Measurements from ENCODE around the gene DGCR6L. TPM values are rescaled to one million over a fixed set of nuclear protein-coding genes. Genes with fewer than 3 reads are reported as not detected.
"Not testable (repeated sequence)": the region's sequence is repeated elsewhere in the genome, so short reads cannot be mapped to it uniquely, and the experiment has no call there.

DGCR6L gene
- total RNA-seq, 1 experiment from 2014 or later: 37.4 TPM

DNA sequence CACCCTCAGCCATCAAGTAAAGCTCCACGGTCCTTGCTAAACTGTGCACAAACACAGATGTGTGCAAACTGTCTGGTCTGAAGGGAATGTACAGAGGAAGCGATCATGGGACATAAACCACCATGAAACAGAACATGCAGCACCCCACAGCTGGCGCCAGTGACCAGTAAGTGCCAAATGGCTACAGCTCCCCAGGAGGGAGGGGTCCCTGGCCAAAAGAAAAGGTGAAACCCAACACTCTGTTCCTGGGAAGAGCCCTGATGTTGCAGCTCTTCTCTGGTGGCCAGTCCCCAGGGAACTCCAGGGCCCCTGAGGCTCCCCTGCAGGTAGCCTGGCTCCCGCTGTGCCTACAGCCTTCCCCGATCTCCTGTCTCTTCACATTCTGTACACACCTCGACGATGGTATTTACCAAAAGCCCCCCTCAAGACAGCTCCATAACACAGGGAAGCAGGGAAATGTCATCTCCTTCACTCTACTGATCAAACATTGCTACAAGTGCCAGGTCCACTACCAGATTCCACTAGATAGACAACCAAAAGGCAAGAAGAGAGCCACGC lies 2.9 kb downstream of the DGCR6L start:
- CTCF ChIA-PET: no interaction called here
- BruUV-seq (replicated peaks): no TSS peak
- H3K4me3 Mint-ChIP-seq (ENCODE audit: unreplicated experiment): no peak overlapping the region

DNA sequence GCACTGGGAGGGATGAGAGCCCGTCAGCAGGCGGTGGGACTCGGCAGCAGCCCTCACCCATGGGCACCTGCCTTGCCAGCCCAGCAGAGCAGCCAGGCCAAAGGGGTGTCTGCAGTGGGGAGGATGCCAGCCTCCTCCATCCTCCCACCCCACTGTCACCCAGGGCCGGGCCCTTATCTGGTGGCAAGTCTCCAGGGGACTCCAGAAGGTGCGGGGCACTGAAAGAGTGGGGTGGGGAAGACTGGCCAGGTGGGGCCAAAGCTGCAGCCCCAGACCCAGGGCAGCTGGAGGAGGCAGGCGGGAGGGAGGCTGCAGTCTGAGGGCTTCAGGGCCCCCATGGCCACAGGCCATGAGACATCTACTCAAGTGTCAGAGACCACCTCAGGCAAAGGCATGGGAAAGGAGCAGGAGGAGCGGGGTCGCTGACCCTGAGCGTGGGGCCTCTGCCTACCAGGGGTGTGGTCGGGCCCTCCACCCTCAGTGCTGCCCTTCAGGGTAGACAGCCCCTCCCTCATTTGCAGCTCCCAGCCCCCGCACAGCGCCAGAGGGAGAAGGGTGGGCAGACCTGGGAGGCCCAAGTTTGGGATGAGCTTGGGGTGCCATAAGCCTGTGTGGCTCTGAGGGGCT lies 3.5 kb downstream of the DGCR6L start:
- intact Hi-C loops (cut with micrococcal nuclease; ENCODE audit: unreplicated experiment): no loop called here
- ChIA-PET POLR2A (no interaction called here), CTCF (no interaction called here)
- no TSS peak for BruUV-seq (replicated peaks)
- Mint-ChIP-seq H3K9me3 (ENCODE audit: unreplicated experiment) (no peaks in the 10 kb centered on the region), H3K27me3 (ENCODE audit: insufficient read depth, unreplicated experiment) (no peaks in the 10 kb centered on the region), H3K27ac (ENCODE audit: unreplicated experiment) (no peak overlapping the region), H3K4me1 (ENCODE audit: low read depth, unreplicated experiment) (no peaks in the 10 kb centered on the region), H3K36me3 (ENCODE audit: insufficient read depth, unreplicated experiment) (peaks cover 5% of the 10 kb centered on the region), H3K4me3 (ENCODE audit: unreplicated experiment) (no peak overlapping the region)
- no peaks in the 10 kb centered on the region for H3K27me3 ChIP-seq (replicated peaks; ENCODE audit: control insufficient read depth, insufficient read depth, low read length)
- H3K36me3 ChIP-seq (ENCODE audit: control insufficient read depth, insufficient read depth, low read length): no peaks in the 10 kb centered on the region; the same call in 1 of the 2 replicates
- no peaks in the 10 kb centered on the region for H3K9me3 ChIP-seq
- TF ChIP-seq, protein P1, sequence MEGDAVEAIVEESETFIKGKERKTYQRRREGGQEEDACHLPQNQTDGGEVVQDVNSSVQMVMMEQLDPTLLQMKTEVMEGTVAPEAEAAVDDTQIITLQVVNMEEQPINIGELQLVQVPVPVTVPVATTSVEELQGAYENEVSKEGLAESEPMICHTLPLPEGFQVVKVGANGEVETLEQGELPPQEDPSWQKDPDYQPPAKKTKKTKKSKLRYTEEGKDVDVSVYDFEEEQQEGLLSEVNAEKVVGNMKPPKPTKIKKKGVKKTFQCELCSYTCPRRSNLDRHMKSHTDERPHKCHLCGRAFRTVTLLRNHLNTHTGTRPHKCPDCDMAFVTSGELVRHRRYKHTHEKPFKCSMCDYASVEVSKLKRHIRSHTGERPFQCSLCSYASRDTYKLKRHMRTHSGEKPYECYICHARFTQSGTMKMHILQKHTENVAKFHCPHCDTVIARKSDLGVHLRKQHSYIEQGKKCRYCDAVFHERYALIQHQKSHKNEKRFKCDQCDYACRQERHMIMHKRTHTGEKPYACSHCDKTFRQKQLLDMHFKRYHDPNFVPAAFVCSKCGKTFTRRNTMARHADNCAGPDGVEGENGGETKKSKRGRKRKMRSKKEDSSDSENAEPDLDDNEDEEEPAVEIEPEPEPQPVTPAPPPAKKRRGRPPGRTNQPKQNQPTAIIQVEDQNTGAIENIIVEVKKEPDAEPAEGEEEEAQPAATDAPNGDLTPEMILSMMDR (IDR thresholded peaks at IDR 0.05; ENCODE audit: insufficient read depth in 1 of 2, low read depth in 1 of 2, low read length in 1 of 2, severe bottlenecking in 1 of 2, unreplicated experiment in 1 of 2): no peak
- H3K4me1 ChIP-seq: no peaks in the 10 kb centered on the region
- DNase-seq: no peak
- H3K4me3 ChIP-seq (ENCODE audit: low read depth, low read length): no peak overlapping the region

More for the DNA sequence above, 2.9 kb downstream of the DGCR6L start:
- no peaks in the 10 kb centered on the region for H3K27me3 ChIP-seq (replicated peaks; ENCODE audit: control insufficient read depth, insufficient read depth, low read length)
- no peak overlapping the region for H3K4me3 ChIP-seq (ENCODE audit: low read depth, low read length)
- no peaks in the 10 kb centered on the region; the same call in 1 of the 2 replicates for H3K36me3 ChIP-seq (ENCODE audit: control insufficient read depth, insufficient read depth, low read length)
- no peaks in the 10 kb centered on the region for H3K9me3 Mint-ChIP-seq (ENCODE audit: unreplicated experiment)
- POLR2A ChIA-PET: no interaction called here
- no peaks in the 10 kb centered on the region for H3K4me1 ChIP-seq
- no peak for DNase-seq
- no peaks in the 10 kb centered on the region for H3K36me3 Mint-ChIP-seq (ENCODE audit: insufficient read depth, unreplicated experiment)
- H3K4me1 Mint-ChIP-seq (ENCODE audit: low read depth, unreplicated experiment): no peaks in the 10 kb centered on the region
- intact Hi-C loops (cut with micrococcal nuclease; ENCODE audit: unreplicated experiment): no loop called here
- no peaks in the 10 kb centered on the region for H3K27me3 Mint-ChIP-seq (ENCODE audit: insufficient read depth, unreplicated experiment)
- H3K27ac Mint-ChIP-seq (ENCODE audit: unreplicated experiment): no peak overlapping the region
- TF ChIP-seq, protein P1 (IDR thresholded peaks at IDR 0.05; ENCODE audit: insufficient read depth in 1 of 2, low read depth in 1 of 2, low read length in 1 of 2, severe bottlenecking in 1 of 2, unreplicated experiment in 1 of 2): no peak
- no peaks in the 10 kb centered on the region for H3K9me3 ChIP-seq

DNA sequence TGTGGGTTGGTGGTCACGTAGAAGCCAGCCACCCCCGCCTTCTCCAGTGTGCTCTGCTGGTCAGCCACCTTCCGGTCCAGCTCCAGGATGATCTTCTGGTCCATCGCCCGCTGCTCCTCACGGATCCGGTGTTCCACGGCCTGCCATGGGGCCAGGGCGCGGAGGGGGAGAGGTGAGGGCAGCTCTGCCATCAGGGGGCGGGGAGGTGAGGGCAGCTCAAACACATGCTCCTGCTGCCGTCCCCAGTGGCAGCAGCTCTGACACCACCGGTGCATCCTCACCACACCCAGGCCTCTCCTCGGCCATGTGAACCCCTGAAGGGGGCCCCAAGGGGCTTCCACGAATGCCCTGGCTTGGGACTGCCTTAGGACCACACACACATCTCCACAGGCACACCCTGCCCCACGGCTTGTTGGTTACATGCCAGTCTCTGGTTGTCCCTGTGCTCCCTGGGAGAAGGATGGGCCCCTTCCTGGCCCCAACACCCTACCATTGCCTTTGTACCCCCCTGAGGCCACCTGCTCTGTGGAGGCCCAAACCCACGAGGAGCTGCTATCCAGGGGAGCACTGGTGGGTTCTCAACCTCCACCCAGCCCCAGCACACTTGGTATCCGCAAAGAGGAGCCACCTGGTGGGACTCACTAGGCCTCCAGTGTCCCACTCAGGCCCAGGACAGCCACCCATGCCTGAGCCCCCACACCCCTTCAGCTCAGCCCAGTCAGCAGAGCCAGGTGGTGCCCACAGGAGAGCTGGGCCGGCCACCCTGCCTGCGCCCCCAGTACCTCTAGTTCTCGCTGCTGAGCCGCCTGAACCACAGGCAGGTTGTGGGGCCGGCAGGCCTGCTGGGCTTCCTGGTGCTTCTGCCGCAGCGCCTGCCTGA lies 4.3 kb downstream of the DGCR6L start:
- Mint-ChIP-seq H3K27ac (ENCODE audit: unreplicated experiment) (no peak overlapping the region), H3K9me3 (ENCODE audit: unreplicated experiment) (no peaks in the 10 kb centered on the region), H3K36me3 (ENCODE audit: insufficient read depth, unreplicated experiment) (peaks cover 5% of the 10 kb centered on the region), H3K4me3 (ENCODE audit: unreplicated experiment) (no peak overlapping the region), H3K4me1 (ENCODE audit: low read depth, unreplicated experiment) (no peaks in the 10 kb centered on the region), H3K27me3 (ENCODE audit: insufficient read depth, unreplicated experiment) (no peaks in the 10 kb centered on the region)
- no peaks in the 10 kb centered on the region for H3K9me3 ChIP-seq
- intact Hi-C loops (cut with micrococcal nuclease; ENCODE audit: unreplicated experiment): no loop called here
- TF ChIP-seq, protein P1 (IDR thresholded peaks at IDR 0.05; ENCODE audit: insufficient read depth in 1 of 2, low read depth in 1 of 2, low read length in 1 of 2, severe bottlenecking in 1 of 2, unreplicated experiment in 1 of 2): no peak
- H3K36me3 ChIP-seq (ENCODE audit: control insufficient read depth, insufficient read depth, low read length): no peaks in the 10 kb centered on the region; the same call in 1 of the 2 replicates
- POLR2A ChIA-PET: no interaction called here
- H3K4me3 ChIP-seq (ENCODE audit: low read depth, low read length): no peak overlapping the region
- no peaks in the 10 kb centered on the region for H3K27me3 ChIP-seq (replicated peaks; ENCODE audit: control insufficient read depth, insufficient read depth, low read length)
- no TSS peak for BruUV-seq (replicated peaks)
- H3K4me1 ChIP-seq: no peaks in the 10 kb centered on the region
- DNase-seq: no peak
- CTCF ChIA-PET: no interaction called here

DNA sequence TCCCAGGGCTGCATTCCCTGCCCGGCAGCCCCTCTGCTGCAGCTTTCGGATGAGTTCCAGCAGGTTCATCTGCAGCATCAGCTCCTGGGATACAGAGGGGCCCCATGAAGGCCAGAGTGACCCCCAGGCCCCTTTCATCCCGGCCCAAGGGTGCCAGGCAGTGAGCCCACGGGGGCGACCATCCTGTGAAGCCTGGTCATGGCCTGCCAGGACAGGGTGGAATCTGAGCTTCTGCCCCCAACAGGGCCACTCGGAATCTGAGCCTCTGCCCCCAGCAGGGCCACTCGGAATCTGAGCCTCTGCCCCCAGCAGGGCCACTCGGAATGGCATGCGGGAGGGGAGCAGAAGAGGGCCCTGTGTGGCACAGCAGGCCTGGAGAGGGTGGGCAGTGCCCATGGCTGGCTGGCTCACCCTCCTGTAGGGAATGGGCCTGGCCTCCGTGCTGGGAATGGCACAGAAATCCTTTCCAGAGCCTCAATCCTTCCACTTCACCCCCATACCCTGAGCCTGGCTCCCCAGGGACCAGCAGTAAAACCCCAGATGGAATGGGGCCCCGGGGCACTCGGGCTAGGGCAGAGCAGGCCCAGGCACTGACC lies 5.0 kb downstream of the DGCR6L start:
- DNase-seq; BruUV-seq (replicated peaks); H3K4me3 Mint-ChIP-seq (ENCODE audit: unreplicated experiment); H3K36me3 ChIP-seq (ENCODE audit: control insufficient read depth, insufficient read depth, low read length); H3K4me3 ChIP-seq (ENCODE audit: low read depth, low read length); H3K9me3 ChIP-seq; H3K27me3 ChIP-seq (replicated peaks; ENCODE audit: control insufficient read depth, insufficient read depth, low read length); H3K4me1 ChIP-seq; H3K9me3 Mint-ChIP-seq (ENCODE audit: unreplicated experiment); intact Hi-C loops (cut with micrococcal nuclease; ENCODE audit: unreplicated experiment); H3K27me3 Mint-ChIP-seq (ENCODE audit: insufficient read depth, unreplicated experiment); H3K27ac Mint-ChIP-seq (ENCODE audit: unreplicated experiment); H3K4me1 Mint-ChIP-seq (ENCODE audit: low read depth, unreplicated experiment); H3K36me3 Mint-ChIP-seq (ENCODE audit: insufficient read depth, unreplicated experiment); POLR2A ChIA-PET; CTCF ChIA-PET: not testable (repeated sequence)
